HG03045 (cell line): ENCODE data around the gene SPRR2G.
"Not testable (repeated sequence)": the region's sequence is repeated elsewhere in the genome, so short reads cannot be mapped to it uniquely, and the experiment has no call there.

Experiments used
- ATAC-seq: cut with Tn5 transposase; IDR thresholded peaks from one replicate; pipeline ENCODE4 v1.9.1; 2021; ENCODE audit warnings: mild to moderate bottlenecking, moderate library complexity; ENCODE audit not compliant: unreplicated experiment

Gene SPRR2G

DNA sequence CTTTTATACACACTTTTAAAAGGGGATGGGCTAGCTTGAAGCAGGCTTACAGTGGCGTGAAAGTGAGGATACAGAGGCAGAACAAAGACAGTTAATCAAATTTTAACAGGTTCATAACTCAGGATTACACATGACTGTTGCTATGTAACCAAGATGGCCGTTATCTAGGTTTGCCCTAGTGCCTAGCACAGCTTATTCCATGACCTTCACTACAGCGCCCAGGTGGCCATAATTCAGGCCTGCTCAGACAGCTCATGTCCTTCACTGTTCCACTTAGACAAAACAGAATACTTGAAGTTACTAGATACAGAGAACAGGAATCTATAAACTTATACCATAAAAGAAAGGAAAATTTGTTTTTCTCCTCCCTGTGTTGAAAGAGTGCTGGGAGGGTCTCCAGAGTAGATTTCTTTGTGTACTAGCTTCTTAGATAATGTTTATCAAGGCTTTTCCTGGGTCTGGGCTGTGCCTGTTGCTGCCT lies 31.2 kb downstream of the SPRR2G start:
- no peak for ATAC-seq

DNA sequence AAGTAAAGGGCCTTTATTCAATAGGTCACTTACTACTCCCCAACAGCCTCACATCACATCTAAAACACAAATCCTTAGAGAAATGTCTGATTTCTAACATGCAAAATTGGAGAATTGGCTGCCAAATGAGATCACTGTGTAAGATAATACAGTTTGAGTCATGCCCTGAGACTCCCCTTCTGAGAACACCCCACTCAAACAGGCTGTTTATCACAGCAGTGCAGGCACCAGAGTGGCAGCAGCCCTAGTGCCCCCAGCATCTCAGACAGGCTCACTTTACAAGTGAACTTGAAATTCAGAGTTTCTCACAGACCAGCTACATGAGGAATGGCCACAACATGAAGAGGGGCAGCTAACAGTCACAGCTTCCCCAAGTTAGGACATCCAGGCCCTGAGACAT lies 35.4 kb downstream of the SPRR2G start:
- ATAC-seq, result not testable (repeated sequence)

DNA sequence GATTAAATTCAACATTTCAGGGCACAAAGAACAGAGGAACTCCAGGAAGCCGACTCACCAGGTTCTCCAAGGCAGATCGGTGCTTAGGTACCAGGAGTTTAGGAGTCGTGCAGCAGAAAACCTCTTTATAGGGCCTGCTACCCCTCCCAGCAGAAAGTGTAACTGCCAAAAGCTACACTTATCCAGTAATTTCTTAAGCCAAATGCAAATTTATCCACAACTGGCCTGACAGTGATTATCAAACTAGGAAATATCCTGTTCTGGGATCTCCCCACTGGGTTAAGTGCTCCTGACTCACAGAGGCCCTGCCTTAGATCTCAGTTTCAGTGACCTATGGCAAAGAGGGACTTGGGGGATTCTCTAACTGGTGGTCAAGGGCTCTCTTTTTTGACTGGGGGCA lies 37.3 kb downstream of the SPRR2G start, which contains the start of gene SPRR2F:
TSS of gene SPRR2F (minus strand) at position 101 of the 400 bp plus-strand sequence. CDS start 783 bp downstream, outside the sequence.
- no peak for ATAC-seq

DNA sequence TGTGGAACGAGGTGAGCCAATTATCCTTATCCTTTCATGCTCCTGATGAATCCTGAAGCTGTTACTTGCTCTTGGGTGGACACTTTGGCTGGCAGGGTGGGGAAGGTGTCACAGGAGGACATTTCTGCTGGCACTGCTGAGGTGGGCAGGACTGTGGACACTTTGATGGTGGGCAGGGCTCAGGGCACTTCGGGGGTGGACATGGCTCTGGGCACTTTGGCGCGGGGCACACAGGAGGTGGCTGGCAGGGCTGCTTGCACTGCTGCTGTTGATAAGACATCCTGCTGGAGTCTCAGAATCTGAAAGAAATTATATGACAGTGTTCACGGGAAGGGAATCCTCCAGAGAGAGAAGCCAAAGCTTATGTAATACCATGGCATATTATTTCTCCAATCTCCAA lies 38.2 kb downstream of the SPRR2G start:
- ATAC-seq, result not testable (repeated sequence)

DNA sequence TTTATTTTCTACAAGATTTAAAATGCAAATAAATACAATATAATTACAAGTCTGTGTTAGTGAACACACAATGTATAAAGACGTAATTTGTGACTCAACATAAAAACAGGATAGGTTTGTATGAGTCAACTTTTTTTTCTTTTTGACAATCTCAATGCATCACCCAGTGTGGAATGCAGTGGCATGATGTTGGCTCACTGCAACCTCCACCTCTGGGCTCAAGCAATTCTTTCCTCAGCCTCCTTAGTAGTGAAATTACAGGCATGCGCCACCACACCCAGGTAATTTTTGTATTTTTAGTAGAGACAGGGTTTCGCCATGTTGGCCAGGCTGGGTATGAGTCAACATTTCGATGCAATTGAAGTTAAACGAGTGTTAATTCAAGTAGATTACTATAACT lies 50.4 kb downstream of the SPRR2G start:
- ATAC-seq, result no peak
